H4 (cell line): ENCODE results near the gene ZNF516. TPM values are rescaled to one million over a fixed set of nuclear protein-coding genes. Genes with fewer than 3 reads are reported as not detected.
"Not testable (repeated sequence)": the region's sequence is repeated elsewhere in the genome, so short reads cannot be mapped to it uniquely, and the experiment has no call there.

Source experiments
- DNase-seq: peaks from one replicate; pipeline ENCODE4 v3.0.0-alpha.2; 2015; ENCODE audit warnings: low spot score
- total RNA-seq: library from RNA; depleted of rRNA; stranded (reverse); fragments of >200 nt; shearing (Covaris generic); gene quantifications from 2 replicates; pipeline ENCODE4 v1.2.3, GENCODE V29; 2014; rRNA removed

ZNF516 gene
- 7.0 and 7.4 TPM in 2 replicates for total RNA-seq

GRCh38 chr18:76495006-76495370 lies at the start of gene ZNF516:
TSS of gene ZNF516 (minus strand) at chr18:76495242. CDS start at chr18:76443054, 52,188 bp downstream.
- no peak for DNase-seq

DNA sequence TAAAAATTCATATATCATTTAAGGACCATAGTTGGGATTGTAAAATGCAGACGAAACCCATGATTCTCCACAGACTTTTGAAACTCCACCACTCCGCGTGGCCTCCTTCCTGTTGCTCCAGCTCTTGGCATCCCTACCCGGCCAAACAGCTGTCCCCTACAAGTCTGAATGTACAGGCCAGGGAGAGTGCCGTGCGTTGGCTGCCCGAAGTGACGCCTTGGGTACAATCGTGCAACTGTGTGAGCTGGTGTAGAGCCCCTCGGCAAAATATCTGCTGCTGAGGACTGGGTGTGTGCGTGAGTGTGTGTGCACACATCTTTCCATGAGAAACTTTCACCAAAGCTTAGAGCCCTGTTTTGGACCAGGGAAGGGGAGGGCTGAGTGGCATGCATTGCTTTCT lies 43.8 kb upstream of the ZNF516 start:
- no peak for DNase-seq

GRCh38 chr18:76537621-76538020 lies 42.6 kb upstream of the ZNF516 start:
- no peak for DNase-seq

DNA sequence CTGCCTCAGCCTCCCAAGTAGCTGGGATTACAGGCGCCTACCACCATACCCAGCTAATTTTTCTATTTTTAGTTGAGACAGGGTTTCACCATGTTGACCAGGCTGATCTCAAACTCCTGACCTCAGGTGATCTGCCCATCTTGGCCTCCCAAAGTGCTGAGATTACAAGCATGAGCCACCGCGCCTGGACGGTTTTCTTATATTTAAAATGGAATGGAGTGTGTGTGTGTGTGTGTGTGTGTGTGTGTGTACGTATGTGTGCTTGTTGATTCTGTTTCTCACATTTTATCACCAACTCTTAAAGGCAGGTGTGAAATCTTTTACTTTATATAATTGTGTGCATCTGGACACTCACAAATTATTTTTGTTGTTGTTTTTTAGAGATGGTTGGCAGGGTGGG lies 41.6 kb upstream of the ZNF516 start:
- DNase-seq = not testable (repeated sequence)

DNA sequence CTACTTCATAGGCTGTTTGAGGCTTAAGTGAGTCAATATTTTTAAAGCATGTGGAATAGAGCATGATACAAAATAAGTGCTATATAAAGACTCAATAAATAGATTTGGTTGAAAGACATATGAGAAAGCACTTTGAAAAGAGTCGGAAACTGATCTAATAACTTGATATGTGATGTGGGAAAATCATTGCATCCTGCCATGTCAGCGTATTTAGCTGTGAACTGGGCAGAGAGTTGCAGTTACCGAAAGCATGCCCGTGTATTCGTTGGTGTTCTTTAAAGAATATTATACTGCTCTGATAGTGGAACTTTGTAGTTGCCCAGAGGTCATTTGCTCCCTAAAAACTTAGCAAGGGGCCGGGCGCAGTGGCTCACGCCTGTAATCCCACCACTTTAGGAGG lies 37.8 kb upstream of the ZNF516 start:
- DNase-seq = no peak

DNA sequence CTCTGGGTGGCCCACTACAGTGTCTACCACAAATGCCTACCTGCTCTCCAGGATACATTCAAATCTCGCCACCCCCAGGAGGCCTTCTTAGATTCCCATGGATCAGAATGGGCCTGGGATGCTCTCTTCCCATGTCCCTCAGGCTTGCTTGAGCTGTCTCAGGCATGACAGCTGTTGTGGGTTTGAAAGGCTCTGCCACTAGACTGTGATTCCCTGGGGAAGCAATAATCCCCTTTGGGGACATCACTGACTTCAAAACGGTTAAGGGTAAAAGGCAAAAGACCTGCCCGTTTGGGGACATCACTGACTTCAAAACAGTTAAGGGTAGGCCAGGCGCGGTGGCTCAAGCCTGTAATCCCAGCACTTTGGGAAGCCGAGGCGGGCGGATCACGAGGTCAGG lies 35.8 kb upstream of the ZNF516 start:
- no peak for DNase-seq

GRCh38 chr18:76530391-76530790 lies 35.3 kb upstream of the ZNF516 start:
- DNase-seq = no peak

GRCh38 chr18:76529433-76529811 lies 34.4 kb upstream of the ZNF516 start:
- no peak for DNase-seq

GRCh38 chr18:76528477-76529432 lies 33.7 kb upstream of the ZNF516 start:
- no peak for DNase-seq

- DNase-seq = no peak
Observed at GRCh38 chr18:76525911-76526310, 30.9 kb upstream of the ZNF516 start.

GRCh38 chr18:76524900-76525698 lies 30.1 kb upstream of the ZNF516 start:
- peak; percentile 61 for DNase-seq

- DNase-seq = no peak
Observed at GRCh38 chr18:76524477-76524876, 29.4 kb upstream of the ZNF516 start.

- DNase-seq = no peak
Observed at GRCh38 chr18:76522551-76522950, 27.5 kb upstream of the ZNF516 start.

GRCh38 chr18:76522122-76522503 lies 27.1 kb upstream of the ZNF516 start:
- DNase-seq = no peak

- DNase-seq = no peak
Observed at GRCh38 chr18:76521417-76522121, 26.5 kb upstream of the ZNF516 start.

DNA sequence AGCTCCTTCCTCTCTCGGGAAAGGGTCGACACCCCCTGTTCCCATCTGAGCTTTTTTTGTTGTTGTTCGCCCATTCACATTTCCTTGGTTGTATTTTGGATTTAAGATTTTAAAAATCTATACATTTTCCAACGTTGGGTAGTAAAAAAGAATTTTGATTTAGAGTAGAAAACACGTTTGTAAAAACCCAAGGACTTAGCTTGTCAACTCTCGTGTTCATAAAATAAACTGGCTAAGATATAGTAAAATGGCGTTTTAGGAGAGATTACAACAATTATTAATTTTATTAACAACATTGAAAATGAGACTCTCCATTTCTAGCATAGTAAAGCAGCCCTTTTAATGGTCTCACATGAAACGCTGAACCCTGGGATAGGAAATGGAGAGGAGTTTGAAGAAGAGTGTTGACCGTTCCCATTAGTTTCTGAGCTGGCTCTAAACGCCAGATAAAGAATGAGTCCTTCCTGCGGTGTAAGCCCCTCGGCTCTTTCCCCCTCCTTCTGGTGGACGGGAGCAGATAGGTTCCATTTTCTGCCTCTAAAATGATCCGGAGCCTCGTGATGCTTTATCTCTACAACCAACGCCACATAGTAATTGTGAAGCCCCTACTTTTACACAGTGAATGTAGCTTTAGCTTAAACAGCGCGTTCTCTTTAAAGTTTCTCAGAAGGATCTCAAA lies 24.0 kb upstream of the ZNF516 start:
- DNase-seq = no peak

- DNase-seq = no peak
Observed at GRCh38 chr18:76518123-76518859, 23.2 kb upstream of the ZNF516 start.

DNA sequence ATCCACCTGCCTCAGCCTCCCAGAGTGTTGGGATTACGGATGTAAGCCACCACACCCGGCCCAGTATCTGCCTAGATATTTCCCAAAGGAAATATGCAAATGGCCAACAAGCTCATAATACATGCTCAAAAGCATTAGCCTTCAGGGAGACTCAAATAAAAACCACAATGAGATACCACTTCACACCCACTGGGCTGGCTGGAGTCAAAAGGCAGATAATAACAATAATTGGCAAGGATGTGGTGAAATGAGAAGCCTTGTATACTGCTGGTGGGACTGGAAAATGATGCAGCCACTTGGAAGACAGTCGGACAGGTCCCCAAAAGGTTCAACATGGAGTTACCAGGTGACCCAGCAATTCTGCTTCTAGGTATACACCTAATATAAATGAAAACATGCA lies 20.5 kb upstream of the ZNF516 start:
- DNase-seq = no peak

GRCh38 chr18:76514573-76514972 lies 19.5 kb upstream of the ZNF516 start:
- no peak for DNase-seq

DNA sequence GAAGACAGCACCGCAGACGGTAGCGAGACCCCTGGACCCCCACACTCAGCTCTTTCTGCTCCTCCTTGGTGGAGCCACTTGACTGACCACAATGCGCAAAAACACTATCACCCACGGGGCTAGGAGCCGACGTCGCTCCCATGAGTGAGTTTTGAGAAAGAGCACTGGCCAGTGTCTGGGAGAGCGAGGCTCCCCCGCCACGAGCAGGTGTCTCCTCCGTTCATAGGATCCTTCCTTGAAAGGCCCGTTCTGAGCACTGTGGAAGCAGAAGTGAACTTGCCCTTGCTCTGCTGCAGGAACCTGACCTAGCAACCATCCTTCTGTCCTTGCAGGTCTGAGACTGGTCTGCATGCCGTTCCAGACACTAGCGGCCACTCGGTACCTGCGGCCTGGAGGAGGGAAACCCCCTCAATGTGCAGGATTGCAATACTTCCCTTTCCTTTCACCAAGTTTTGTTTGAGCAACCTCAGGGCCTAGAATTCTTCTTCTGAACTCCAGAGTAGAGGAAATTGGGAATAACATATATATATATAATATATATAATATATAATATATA lies 12.9 kb upstream of the ZNF516 start:
- no peak for DNase-seq
